ENCODE results near the gene FAM241B. TPM values are rescaled to one million over a fixed set of nuclear protein-coding genes. Genes with fewer than 3 reads are reported as not detected.

FAM241B gene
- total and polyA plus RNA-seq, 2 of the 4 experiments (the other 2 are of a cell fraction): 0.18 to 1.4 TPM

GRCh38 chr10:69647819-69648218 lies 17.8 kb downstream of the FAM241B start:
- 34% methylated on average over 2 of the region's 4 CpGs; no CpG with 5 or more reads in 1 of the 2 experiments for WGBS, 2 experiments (ENCODE audit: extremely low coverage in 2 of 2, insufficient read length in 1 of 2)
- Histone ChIP-seq H4K91ac (ENCODE audit: insufficient read depth, low read depth, low read length) (no peak overlapping the region), H2AFZ (replicated peaks; ENCODE audit: low read length, poor library complexity) (no peak overlapping the region), H3K27me3 (ENCODE audit: control insufficient read depth, insufficient read depth, low read length) (peaks cover 51% of the 10 kb centered on the region), H4K20me1 (ENCODE audit: insufficient read depth, low read length) (0 out of 2 replicates have a peak, but pooled peaks cover 5% of the 10 kb centered on the region), H3K14ac (replicated peaks; ENCODE audit: low read depth, low read length) (no peak overlapping the region), H3K9me1 (ENCODE audit: insufficient read depth, low read length) (no peaks in the 10 kb centered on the region), H3K4me3 (ENCODE audit: insufficient read depth, low read depth, low read length) (no peak overlapping the region), H2BK15ac (ENCODE audit: low read depth, low read length) (no peak overlapping the region), H4K8ac (ENCODE audit: low read depth in 2 of 2, low read length in 2 of 2) (no peak overlapping the region), H3K18ac (ENCODE audit: low read depth, low read length) (no peak overlapping the region), H3K9me3 (ENCODE audit: control insufficient read depth, insufficient read depth, low read length) (no peaks in the 10 kb centered on the region; the same call in 1 of the 2 replicates), H4K5ac (ENCODE audit: low read depth, low read length) (no peak overlapping the region), H2BK120ac (ENCODE audit: low read depth, low read length) (no peak overlapping the region), H3K23ac (ENCODE audit: low read depth, low read length) (no peak overlapping the region), H3K36me3 (ENCODE audit: control insufficient read depth, insufficient read depth, low read length) (no peaks in the 10 kb centered on the region), H3K9ac (ENCODE audit: low read depth, low read length) (no peak overlapping the region), H2BK5ac (ENCODE audit: low read depth, low read length, poor library complexity, severe bottlenecking) (no peak overlapping the region), H2AK9ac (replicated peaks; ENCODE audit: low read depth, low read length, poor library complexity) (no peak overlapping the region), H3K4me1 (ENCODE audit: control insufficient read depth, insufficient read depth, low read length) (no peaks in the 10 kb centered on the region), H2BK20ac (ENCODE audit: low read depth, low read length) (no peak overlapping the region), H3K56ac (ENCODE audit: extremely low read depth, insufficient read depth, low read length) (no peak overlapping the region), H3K27ac (ENCODE audit: insufficient read depth, low read length) (no peak overlapping the region), H2AK5ac (ENCODE audit: low read depth, low read length) (no peak overlapping the region), H3K4ac (ENCODE audit: low read depth, low read length) (no peak overlapping the region), H3K79me1 (ENCODE audit: low read depth in 1 of 2, low read length in 2 of 2) (no peaks in the 10 kb centered on the region), H3K4me2 (ENCODE audit: low read depth, low read length) (no peak overlapping the region)
- ATAC-seq (ENCODE audit: low read depth) (no peak), DNase-seq (no peak)
- intact Hi-C loops (cut with micrococcal nuclease) (no loop called here), in situ Hi-C loops (cut with MboI; ENCODE audit: low sequenced_read_pairs) (loop anchor here (10.0 kb wide), 1 partner anchor 157 kb away; the partner anchor contains the start of gene COL13A1), dilution Hi-C loops (cut with HindIII; ENCODE audit: low sequenced_read_pairs, unreplicated experiment) (no loop called here)
- no peak for TF ChIP-seq BHLHE40 (IDR thresholded peaks at IDR 0.05; ENCODE audit: low read depth, low read length)
- no peak for TF ChIP-seq RAD21 (IDR thresholded peaks at IDR 0.05; ENCODE audit: low read length)
- TF ChIP-seq ELK1 (IDR thresholded peaks at IDR 0.05; ENCODE audit: borderline replicate concordance, low read depth, low read length): no peak
- no TSS peak for BruUV-seq (replicated peaks)
- ChIA-PET CTCF (interaction anchor here (0.6 to 1.9 kb wide), 2 partner anchors 267 to 629 kb away, joined by 5 to 6 read pairs; no protein-coding TSS in a partner anchor), POLR2A (ENCODE audit: unreplicated experiment) (no interaction called here)

Data from IMR-90 (cell line).